ENCODE results near the gene KBTBD6.
"Not testable (repeated sequence)": the region's sequence is repeated elsewhere in the genome, so short reads cannot be mapped to it uniquely, and the experiment has no call there.

The KBTBD6 gene

GRCh38 chr13:41136396-41137031 is 3.9 kb upstream of the KBTBD6 start:
- no peak for DNase-seq (ENCODE audit: low spot score)

DNA sequence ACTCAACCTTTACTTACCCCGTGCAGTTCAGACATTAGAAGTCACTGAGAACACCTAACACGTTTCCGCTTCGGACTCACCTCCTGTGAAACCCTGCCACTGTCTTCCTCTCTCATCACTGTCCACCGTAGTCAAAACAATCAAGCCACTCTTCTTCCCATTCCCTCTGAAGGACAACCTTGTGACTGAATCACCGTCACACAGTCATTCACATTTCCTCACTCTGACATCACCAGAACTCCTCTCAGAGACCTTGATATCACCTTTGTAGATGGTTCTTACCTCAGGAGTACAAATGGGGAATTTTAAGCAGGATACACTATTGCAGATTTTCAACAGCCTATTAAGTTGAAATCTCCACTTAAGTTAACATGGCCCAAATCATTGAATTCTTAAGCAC is 1.3 kb upstream of the KBTBD6 start:
- DNase-seq (ENCODE audit: low spot score), result no peak

- DNase-seq (ENCODE audit: low spot score), result not testable (repeated sequence)
Measured at GRCh38 chr13:41131660-41132511, 716 bp downstream of the KBTBD6 start.

- peak; percentile 30 for DNase-seq (ENCODE audit: low spot score)
Measured at GRCh38 chr13:41131189-41131588, 1.4 kb downstream of the KBTBD6 start.

DNA sequence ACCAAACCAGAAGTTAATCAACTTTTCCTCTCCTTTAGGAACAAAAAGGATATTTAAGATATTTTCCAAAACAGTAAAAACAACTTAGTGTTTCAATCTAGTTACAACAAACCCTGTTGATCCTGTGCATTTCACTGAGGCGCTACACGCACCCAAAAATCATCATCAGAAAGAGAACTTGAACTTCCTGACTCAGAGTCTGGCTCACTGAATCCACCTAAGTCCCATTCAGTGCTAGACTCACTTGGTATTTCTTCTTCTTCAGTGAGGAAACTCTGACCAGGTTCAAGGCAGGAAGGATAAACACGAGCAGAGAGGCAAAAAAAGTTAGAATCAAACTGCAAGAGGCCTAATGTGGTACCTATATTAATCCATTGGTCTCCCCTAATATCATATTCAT is 2.2 kb downstream of the KBTBD6 start:
- DNase-seq (ENCODE audit: low spot score), result peak; percentile 25

DNA sequence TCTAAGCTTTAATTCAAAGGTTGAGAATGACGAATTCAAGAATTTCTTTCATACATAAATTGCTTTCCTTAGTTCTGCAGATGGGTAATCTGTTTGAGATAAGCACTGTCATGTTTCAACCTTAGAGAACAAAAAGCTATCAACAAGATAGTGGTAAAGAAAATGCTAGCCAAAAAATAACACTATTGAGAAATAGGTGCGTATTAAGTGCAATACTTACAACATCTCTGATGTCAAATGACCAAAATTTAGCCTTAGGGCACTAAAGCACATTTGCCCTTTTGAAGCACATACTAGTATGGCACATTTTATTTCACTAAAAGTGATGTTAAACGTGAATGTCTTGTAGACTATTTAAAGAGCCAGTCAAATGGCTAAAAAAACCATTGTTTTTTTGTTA is 4.9 kb downstream of the KBTBD6 start:
- DNase-seq (ENCODE audit: low spot score), result no peak

DNA sequence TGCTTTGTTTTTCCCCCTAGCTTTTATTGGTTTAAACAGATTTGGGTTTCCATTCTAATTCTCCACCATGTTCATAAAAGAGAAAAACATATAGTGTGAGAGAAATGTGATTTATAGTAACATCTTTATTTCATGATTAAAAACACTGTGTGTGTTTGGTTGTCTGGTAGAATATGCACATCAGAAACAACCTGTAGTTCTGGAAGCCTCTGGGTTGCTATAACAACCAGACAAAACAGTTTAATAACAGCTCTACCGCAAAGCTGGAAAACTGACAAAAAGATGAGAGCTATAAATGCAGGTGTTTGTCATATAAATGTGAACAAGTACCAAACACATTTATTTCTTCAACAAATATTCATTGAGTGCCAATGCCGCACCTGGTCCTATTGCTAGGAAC is 9.8 kb downstream of the KBTBD6 start:
- no peak for DNase-seq (ENCODE audit: low spot score)

- no peak for DNase-seq (ENCODE audit: low spot score)
Measured at GRCh38 chr13:41117869-41118268, 14.7 kb downstream of the KBTBD6 start.

DNA sequence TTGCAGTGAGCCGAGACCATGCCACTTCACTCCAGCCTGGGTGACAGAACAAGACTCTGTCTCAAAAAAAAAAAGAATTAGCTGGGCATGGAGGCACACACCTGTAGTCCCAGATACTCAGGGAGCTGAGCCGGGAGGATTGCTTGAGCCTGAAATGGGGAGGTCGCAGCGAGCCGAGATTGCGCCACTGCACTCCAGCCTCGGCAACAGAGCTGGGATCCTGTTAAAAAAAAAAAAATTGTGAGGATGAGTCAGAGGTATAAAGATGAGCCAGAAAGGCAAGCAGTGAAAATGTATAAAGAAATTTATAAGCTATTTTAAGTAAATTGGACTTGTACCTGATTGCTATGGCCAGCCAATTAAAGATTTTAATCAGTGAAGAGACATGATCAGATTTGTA is 21.1 kb downstream of the KBTBD6 start:
- no peak for DNase-seq (ENCODE audit: low spot score)

DNA sequence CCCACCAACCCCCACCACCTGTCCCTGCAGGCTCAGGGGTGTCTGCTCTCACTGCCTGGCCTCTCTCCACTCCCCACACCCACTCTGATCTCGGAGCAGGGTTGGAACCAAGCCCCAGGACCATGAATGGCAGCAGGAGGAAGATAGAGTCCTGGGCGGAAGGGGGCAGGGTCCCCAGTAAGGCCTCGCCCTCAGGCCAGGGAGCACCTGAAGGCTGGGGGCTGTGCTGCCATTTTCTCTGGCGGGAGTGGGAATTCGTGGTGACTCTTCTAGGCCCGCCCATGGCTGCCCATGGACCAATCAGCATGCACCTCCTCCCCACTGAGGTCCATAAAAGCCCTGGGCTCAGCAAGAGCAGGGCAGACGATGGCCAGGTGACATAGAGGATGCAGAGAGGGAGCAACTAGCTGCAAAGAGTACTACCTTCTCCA is 25.0 kb downstream of the KBTBD6 start:
- no peak for DNase-seq (ENCODE audit: low spot score)

- DNase-seq (ENCODE audit: low spot score), result no peak
Measured at GRCh38 chr13:41107104-41107571, 25.5 kb downstream of the KBTBD6 start.

- no peak for DNase-seq (ENCODE audit: low spot score)
Measured at GRCh38 chr13:41099986-41100385, 32.6 kb downstream of the KBTBD6 start.

- no peak for DNase-seq (ENCODE audit: low spot score)
Measured at GRCh38 chr13:41098761-41099160, 33.8 kb downstream of the KBTBD6 start.

- DNase-seq (ENCODE audit: low spot score), result not testable (repeated sequence)
Measured at GRCh38 chr13:41095681-41096080, 36.9 kb downstream of the KBTBD6 start.

DNA sequence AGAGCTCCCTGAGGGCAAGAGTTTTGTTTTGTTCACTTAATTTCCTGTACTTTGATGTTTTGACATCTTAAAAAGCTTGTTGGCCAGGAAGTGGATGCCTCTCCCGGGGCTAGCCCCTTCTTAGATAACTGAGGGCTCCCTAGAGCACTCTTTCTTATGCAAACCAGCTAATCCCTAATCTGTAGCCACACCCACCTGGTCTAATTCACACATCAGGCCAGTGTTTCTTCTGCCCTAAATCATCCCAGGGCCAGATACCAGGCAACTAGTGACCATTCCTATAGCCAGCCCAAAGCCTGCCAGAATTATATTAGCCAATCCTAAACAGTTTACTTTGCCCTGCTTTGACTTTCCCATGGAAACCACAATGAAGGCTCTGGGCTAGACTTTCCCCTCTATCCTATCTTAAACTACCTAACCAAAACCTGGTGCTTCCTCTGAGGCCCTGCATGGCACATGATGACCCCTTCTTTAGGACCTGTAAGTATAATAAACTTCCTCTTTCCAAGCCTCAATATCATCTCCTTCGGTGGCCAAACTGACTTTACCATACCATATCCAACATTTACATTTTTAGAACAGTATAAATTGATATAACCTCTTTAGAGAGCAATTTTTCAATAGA is 46.5 kb downstream of the KBTBD6 start:
- DNase-seq (ENCODE audit: low spot score), result no peak

DNA sequence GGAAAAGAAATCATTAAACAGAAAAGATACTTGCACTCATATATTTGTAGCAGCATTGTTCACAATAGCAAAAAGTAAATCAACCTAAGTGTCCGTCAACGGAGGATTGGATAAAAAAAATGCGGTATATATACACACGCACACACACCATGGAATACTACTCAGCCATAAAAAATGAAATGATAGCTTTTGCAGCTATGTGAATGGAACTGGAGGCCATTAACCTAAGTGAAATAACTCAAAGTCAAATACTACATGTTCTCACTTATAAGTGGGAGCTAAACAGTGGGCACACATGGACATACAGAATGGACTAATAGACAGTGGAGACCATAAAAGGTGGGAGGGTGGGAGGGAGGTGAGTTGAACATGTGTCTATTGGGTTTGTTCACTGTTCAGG is 52.9 kb downstream of the KBTBD6 start:
- no peak for DNase-seq (ENCODE audit: low spot score)
